AG09309 (cell line): ENCODE measurements around the gene CPNE4.

Source experiments
- DNase-seq: peaks from one replicate; pipeline ENCODE4 v3.0.0-alpha.2; 2010; ENCODE audit warnings: low read depth
- H3K4me3 ChIP-seq: 2 replicates; pipeline ENCODE4 v1.5.1; 2011; ENCODE audit warnings: mild to moderate bottlenecking, low read depth, low read length, moderate library complexity; ENCODE audit not compliant: control insufficient read depth
- CTCF ChIP-seq: IDR thresholded peaks from 2 replicates; pipeline ENCODE4 v1.5.1; 2011; ENCODE audit warnings: mild to moderate bottlenecking, low read depth, low read length, inconsistent platforms; ENCODE audit not compliant: insufficient read depth, control insufficient read depth; ENCODE audit errors: missing control alignments

Gene CPNE4

DNA sequence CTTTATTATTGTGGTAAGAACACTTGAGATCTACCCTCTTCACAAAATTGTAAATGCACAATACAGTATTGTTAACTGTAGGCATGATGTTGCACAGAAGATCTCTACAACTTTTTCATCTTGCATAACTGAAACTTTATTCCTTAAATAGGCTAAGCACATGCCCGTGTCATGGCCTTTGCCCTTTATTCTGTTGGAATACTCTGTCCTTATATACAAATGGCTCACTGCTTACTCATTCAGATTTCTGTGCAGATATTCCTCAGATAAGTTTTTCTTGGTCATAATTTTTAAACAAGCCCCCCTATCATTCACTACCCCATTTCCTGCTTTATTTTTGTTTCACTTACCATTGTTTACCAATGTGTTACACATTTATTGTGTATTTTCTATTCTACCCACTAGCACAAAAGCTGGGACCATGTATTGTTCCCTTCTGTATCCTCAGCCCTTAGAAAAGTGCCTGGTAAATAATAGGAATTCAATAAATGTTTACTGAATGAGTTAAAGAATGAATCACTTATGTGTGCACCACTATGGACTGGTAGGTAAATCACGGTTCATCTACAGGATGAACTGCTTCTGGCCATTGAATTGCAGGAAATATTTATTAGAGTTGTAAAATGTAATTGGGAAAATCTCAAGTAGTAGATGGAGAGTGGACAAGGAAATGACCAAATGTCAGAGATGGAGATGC lies 151.0 kb downstream of the CPNE4 start:
- no peak overlapping the region for H3K4me3 ChIP-seq
- no peak for TF ChIP-seq CTCF
- no peak for DNase-seq

GRCh38 chr3:131883086-131883485 lies 151.7 kb downstream of the CPNE4 start:
- DNase-seq: no peak
- H3K4me3 ChIP-seq: no peak overlapping the region
- no peak for TF ChIP-seq CTCF

GRCh38 chr3:131881777-131882176 lies 153.0 kb downstream of the CPNE4 start:
- no peak for DNase-seq
- no peak for TF ChIP-seq CTCF
- H3K4me3 ChIP-seq: no peak overlapping the region

- no peak for DNase-seq
- no peak for TF ChIP-seq CTCF
- H3K4me3 ChIP-seq: no peak overlapping the region
These were observed 153.9 kb downstream of the CPNE4 start for GRCh38 chr3:131880948-131881347.

- H3K4me3 ChIP-seq: no peak overlapping the region
- no peak for TF ChIP-seq CTCF
- DNase-seq: no peak
These were observed 166.6 kb downstream of the CPNE4 start for GRCh38 chr3:131868203-131868602.

DNA sequence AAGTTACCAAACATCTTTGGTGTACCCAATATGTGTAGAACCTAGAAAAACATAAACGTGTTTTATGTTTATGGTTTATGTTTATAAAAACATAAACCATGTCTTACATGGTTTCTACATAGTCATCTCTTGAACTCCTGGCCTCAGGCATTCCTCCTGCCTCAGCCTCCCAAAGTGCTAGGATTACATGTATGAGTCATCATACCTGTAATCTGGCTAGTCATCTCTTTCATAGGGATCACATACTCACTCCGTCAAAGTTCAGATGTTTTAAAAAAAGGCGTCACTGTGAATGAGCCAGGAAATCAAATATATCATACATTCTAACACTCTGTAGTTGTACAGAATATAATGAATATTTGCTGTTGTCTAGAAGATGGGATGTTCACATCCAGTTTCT lies 178.6 kb downstream of the CPNE4 start:
- no peak overlapping the region for H3K4me3 ChIP-seq
- DNase-seq: no peak
- TF ChIP-seq CTCF: no peak
